CD1c-positive myeloid dendritic cell (primary cell): ENCODE measurements around the gene RBMS1.
"Not testable (repeated sequence)": the region's sequence is repeated elsewhere in the genome, so short reads cannot be mapped to it uniquely, and the experiment has no call there.

Source experiments
- DNase-seq: peaks from one replicate; pipeline ENCODE4 v3.0.0-alpha.2; 2016; ENCODE audit errors: extremely low spot score

The RBMS1 gene

DNA sequence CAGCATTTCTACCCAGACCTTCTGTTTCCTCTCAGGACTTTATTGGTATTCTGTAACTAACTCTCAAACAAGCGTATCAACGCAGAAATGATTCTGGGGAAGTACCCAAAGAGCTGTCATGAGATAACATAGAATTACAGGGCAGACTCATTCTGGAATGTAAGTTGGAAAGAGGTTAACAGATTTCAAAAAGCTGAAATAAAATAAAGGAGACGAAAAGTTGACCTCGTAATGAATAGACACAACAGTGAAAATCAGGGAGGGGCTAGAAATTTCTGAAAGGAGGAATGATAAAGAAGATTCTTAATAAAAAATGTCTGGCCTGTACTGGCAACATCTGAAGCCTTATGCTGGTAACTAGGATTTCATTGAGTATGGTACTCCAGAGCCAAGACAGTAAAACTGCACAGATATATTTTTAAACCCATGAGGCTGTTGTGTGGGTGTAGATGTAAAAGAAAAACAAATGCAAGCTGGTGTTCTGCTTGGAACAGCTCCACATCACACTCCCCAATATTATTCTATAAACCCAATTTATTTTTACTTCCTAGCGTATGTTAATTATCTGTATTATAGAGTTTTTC is 23.9 kb downstream of the RBMS1 start:
- no peak for DNase-seq

DNA sequence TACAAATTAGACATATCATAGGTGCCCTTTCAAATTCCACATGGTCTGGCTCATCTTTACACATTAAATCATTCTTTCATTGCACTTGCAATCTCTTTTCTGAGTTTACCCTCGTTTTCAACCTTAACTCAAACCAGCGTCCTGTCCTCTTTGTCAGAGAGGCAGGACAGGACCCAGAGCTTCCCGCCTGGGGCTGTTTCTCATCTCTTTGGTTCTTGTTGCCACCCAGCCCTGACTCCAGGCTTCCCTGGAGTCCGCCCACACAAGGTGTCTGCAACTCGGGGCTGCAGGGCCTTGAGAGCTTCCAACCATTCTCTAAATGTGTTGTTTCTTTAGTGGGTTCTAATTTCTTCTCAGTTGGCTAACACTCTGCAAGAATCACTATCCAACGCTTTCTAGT is 24.4 kb downstream of the RBMS1 start:
- no peak for DNase-seq

DNA sequence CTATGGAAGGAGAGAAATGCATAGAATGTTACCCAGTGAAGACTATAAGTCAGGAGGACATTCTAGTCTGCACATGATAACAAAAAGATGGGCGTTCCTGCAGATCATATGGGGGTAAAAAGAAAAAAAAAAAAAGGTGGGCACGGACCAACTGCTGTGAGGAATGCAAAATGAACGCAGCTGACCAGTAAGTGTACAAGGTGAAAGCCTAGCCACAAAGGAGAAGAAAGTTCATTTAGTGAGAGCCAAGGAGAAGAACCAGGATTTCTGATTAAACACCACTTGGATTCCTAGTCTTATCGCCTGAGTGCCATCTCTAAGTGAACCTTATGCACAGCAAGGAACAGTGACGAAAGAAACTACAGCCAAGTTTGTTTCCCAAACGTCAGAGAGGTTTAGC is 26.5 kb downstream of the RBMS1 start:
- no peak for DNase-seq

DNA sequence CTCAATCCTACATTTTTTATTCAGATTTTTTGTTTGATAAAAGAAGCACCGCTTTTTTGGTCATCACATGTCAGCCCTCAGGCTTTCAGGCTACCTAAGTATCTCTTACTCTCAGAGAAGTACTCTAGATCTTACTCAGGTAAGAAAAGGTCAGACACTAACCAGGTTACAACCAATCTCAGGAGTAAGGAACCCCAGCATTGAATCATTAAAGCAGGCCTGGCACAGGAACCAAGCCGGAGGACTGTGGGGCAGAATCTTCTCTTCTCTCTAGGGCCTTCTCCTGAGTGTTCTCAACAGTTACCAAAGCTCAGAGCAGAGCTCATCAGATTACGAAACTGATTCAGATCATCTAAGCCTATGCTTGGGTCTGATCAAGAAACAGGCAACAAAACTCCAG is 28.2 kb downstream of the RBMS1 start:
- DNase-seq, result no peak

DNA sequence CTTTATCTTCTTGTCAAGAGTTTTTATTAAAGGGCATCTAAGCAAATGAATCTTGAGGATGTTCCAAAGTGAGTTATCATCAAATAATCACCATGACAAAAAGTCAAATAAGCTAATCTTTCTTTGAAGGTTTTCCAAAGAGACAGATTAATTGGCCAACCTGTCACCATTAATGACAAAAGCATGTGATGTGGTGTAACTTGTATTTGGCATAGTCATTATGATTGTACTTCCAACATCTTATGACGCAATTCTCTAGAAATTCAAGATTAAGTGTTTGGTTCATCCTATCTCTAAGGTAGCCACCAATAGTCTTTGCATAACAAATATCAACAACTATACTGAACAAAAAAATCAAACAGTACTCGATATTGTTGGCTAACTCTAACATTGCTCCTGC is 28.6 kb downstream of the RBMS1 start:
- DNase-seq, result no peak

DNA sequence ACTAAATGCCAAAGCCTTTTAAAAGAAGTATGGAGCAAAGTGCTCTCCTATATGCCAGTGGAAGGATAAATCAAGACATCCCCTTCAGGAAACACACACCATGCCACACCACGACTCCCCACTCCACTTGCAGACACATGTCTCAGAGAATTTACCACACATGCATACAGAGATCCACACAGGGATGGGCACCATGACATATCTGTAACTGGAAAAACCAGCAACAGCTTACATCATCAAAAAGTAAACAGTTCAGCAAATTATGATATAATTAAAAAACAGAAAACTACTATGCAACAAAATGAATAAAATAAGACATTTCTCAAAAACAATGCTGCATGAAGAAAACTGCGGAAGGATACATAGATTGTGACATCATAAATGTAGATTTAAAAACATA is 29.6 kb downstream of the RBMS1 start:
- DNase-seq, result no peak

DNA sequence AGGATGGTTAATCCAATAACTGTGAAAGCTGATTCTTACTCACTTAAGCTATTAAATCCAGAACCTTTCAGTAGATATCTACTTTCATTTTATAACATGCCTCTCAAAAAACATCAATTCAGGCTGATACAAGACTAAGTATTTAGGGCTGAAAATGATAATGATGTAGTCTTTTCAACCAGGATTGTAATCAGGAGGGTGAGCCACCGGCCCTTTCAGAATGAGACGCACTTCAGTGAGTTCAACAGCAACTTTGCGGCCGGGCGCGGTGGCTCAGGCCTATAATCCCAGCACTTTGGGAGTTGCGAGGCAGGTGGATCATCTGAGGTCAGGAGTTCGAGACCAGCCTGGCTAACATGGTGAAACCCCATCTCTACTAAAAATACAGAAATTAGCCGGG is 30.4 kb downstream of the RBMS1 start:
- no peak for DNase-seq

DNA sequence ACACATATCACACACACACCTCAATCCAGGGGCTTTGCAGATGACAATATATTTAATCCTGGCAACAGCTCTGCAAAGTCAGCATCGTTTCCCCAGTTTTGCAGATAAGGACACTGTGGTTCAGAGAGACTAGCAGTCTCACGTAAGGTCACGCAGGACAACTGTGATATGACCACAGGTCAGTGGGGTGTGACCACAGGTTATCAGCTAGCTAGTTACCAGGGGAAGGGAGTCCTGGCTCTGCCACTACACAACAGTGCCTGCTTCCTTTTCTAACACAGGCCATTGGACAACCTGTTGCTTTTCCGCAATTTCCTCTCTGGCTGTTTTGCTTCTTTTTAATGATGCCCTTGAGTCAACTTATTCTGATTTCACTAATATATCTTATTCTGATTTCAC is 33.3 kb downstream of the RBMS1 start:
- DNase-seq, result no peak

DNA sequence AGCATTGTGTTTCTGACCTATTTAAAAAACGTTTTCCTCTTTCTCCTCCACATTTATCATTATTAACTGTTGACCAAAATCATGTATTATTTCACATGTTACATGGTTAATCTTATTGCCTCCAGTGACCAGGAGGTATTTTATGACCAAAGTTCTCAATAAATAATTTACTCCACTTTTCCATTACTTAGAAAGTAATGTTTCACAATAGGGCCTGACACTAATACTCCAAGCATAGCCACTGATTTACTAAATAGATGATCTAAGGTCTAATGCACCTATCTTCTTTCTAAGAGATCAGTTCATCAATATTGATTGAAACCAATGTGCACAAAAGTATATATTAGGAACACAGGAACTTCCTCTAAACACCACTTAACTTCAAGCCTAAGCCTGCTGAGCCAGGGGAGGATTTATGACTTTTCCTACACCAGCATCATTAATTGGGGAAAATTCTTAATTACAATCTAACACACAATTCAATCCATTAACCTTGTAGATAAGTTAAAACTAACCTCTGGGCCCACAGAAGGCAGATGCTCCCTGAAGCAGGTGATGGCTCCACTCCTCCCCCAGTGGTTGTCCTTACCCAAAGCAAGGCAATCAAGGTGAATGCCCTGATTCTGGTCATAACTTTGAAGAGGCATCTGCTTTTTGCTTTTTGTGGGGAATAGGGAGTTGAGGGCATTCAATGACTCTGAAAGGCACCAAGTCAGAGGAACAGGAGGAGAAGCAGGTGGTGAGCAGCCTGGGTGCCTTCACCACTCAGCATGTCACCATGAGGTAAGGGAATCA is 33.9 kb downstream of the RBMS1 start:
- DNase-seq, result no peak

DNA sequence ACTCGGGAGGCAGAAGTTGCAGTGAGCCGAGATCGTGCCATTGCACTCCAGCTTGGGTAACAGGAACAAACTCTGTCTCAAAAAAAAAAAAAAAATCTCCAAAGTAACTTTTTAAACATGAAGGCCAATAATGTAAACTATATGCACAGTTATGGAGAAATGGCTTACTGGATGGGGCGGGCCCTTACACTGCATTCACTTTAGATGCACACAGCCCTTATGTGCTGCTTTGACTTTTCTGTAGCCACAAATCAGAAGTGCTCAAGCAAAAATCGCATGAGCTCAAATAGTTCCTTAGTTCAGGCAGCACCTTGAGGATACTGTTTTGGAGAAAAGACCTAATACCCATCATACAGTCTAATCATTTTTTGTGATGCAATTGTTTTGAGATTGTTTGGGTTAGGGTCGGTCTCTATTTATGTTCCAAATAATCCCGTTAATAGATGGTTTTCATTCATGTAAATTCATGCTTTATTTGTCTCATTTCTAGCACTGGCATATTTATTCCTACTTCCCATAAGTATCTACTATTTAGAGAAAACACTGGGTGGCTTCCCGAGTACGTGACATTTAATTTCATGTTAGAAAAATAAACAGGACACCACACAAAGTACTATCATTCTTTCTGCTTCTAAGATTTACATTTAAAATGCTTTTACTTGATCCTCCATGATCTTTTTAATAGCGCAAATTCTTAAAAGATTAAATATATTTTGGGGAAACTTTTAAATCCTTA is 34.7 kb downstream of the RBMS1 start:
- no peak for DNase-seq

DNA sequence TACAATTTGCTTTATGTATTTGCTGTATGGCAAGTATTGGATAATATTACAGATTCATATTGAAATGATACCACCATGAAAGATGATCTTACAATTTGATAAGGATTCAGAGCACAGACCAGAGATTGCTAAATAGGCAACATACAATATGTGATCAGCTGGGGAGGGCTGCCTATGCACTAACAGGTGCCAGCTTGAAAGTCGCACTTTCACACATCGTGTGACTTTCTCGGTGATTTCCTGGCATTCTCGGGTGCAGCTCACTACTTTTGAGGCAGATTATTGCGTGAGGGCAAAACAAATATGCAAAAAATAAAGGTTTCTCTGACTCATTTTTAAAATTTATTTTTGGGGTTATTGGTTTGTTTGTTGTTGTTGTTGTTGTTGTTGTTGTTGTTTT is 36.0 kb downstream of the RBMS1 start:
- no peak for DNase-seq

DNA sequence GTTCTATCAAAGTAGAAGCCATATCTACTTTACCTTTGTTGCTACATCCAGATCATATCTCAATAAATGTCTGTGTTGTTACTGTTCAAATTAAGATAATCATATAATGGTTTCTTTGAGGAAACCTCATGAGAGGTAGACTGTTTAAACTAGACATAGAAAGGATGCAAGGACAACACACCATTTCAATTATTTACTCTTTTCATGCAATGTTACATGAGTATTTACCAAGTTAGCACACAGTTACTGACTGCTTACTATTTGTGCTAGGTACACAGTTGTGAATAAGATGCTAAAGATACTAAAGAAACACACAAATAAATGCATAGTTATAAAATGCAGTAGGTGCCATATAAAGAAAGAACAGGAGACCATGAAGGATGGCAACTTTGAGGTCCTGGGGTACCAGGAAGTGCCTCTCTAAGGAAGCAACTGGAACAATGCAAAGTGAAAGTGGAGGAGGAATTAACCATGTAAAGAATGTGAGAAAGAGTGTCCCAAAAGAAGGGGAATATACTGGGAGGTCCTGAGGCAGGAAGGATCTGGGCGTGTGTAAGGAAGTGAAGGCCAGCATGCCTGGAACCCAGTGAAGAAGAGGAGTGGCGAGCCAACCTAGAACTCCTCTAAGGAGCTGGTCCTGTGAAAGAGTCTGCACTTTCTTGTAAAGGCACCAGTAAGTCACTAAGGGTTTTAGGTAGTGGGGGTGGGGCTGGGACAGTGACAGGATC is 39.4 kb downstream of the RBMS1 start:
- no peak for DNase-seq

DNA sequence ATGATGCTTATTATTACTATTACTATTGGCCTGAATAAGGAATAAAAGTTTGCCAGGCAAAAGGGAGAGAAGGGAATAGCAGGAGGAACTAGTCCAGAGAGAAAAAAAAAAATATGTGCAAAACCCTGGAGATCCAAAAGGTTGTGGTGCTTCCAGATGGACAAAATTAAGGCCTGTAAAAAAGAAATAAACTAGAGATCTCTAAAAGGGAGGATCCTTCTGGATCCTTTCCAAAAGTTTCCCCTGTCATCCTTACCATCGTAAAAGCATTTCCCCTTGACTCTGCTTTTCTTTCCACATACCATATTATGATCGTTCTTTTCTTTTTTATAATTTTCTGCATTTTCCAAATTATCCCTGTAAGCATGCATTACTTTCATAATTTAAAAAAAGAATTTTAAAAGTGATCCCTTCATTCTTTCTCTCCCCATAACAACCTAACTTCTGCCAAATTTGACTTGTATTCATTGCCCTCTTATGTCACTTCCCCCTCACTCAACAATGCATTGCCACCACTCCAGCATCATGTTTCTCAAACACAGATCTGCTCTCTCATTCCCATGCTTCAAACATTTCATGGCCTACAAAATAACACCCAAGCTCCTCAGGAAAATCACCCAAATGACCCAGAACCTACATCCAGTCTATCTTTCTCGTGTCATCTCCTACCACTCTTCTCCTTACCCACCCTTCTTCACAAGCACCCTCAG is 40.3 kb downstream of the RBMS1 start:
- DNase-seq, result no peak

DNA sequence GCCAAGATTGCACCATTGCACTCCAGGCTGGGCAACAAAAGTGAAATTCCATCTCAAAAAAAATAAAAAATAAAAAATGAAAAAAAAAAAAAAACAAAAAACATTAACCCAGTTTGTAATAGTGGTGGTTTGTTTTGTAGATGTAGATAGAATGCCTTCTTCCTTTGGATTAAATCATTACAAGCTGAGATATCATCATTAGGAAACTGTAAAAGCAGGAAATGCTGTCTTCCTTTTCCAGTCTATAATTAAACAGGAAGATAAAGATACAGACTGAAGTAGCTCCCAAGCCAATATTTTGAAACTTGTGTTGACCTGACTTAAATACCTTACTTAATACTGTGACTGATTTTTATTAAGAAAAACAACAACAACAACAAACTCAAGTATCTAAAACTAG is 43.1 kb downstream of the RBMS1 start:
- no peak for DNase-seq

DNA sequence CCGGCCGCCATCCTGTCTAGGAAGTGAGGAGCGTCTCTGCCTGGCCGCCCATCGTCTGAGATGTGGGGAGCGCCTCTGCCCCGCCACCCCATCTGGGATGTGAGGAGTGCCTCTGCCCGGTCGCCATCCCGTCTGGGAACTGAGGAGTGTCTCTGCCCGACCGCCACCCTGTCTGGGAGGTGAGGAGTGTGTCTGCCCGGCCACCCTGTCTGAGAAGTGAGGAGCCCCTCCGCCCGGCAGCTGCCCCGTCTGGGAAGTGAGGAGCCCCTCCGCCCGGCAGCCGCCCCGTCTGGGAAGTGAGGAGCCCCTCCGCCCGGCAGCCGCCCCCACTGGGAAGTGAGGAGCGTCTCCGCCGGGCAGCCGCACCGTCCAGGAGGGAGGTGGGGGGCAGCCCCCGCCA is 44.8 kb downstream of the RBMS1 start:
- not testable (repeated sequence) for DNase-seq

DNA sequence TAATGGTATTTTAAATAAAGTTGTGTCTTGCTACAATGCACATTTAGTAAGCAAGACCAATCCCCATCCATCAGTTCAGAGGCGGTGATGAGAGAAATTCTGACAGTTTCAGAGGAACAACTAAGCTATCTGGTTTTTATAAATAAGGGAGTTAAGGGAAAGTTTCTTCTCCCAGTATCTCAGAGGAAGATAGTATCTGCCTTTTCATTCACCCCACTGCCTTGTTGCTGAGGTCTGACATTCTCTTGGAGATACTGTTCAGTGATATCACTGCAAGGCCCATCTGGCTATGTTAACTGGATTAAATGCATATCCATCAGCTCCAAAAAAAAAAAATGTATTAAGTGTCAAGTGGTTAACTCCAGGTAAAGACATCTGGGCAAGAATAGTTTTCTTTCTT is 47.9 kb downstream of the RBMS1 start:
- DNase-seq, result no peak

DNA sequence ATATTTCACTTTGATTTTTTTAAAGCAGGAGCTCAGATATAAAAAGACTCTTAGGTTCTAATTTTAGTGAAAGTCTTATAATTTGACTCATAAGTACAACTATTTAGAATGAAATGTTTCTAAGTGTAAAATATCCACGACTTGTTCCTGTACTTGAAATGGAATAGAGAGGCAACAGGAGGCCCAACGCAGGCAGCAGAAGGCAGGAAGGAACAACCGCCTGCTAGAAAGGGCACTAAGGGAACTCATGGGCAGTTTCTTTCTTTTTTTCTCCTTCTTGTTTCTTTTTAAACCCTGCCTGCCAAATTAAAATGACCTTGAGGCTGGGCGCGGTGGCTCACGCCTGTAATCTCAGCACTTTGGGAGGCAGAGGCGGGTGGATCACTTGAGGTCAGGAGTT is 51.0 kb downstream of the RBMS1 start:
- no peak for DNase-seq

DNA sequence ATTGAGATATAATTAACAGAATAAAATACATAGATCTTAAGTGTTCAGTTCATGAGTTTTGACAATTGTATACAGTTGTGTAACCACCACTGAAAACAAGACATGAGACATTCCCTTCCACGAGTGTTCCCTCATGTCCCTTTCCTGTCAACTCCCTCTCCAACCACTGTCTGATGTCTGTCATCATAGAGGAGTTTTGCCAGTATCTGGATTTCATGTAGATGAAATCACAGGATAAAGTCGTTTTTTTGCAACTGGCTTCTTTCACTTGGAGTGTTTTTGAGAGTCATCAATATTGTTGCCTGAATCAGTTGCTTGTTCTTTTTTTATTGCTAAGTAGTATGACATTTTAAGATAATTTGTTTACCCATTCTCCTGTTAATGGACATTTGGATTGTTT is 52.7 kb downstream of the RBMS1 start:
- no peak for DNase-seq

DNA sequence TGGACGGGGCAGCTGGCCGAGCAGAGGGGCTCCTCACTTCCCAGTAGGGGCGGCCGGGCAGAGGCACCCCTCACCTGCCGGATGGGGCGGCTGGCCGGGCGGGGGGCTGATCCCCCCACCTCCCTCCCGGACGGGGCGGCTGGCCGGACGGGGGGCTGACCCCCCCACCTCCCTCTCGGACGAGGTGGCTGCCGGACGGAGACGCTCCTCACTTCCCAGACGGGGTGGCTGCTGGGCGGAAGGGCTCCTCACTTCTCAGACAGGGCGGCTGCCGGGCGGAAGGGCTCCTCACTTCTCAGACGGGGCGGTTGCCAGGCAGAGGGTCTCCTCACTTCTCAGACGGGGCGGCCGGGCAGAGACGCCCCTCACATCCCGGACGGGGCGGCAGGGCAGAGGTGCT is 54.6 kb downstream of the RBMS1 start:
- not testable (repeated sequence) for DNase-seq

DNA sequence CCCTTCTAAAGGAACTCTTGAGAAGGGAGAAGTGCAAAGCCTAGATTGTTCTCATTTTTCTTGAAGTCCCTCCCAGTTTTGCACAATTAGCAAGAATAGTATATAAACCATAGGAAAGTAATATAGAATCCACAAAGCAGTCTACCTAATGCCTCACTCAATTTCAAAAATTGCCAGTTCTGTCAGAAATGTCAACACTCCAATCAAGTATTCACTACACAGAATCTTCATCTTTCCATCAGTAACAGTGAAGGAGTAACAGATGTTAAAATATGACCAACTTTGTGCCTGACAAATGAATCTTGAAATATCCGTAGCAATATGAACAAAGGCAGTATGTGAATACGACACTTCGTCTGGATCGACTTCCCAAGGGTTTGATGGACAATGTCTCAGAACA is 56.3 kb downstream of the RBMS1 start:
- DNase-seq, result no peak

DNA sequence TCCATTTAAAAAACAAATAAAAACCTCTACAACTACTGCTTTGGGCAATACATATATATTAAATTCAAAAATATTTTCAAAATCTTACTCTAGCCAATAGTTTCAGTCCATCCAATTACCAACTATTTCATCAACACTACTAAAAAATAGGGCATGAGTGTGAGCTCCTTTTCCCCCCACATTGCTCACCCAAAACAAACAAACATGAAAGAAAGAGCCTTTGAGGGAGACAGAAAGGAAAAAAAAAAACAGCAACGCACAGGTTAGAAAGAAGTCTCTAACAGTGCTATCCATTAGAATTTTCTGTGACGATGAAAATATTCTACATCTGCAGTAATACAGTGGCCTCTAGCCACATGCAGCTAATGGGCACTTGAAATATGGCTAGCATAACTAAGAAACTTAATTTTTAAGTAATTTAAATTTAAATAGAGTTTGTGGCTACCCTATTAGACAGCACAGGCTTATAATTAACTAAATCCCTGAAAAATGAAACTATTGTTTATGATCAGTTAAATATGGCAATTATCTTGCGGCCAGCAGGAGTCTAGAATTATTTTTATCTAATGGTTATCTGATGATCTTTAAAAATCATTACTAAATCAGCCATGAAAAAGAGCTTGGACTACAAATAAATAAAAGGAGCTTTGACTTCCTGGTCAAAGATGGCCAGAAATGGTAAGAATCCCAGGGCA is 59.2 kb downstream of the RBMS1 start:
- DNase-seq, result no peak
